A549 (cell line): ENCODE results near the gene PSMB9. TPM values are rescaled to one million over a fixed set of nuclear protein-coding genes. Genes with fewer than 3 reads are reported as not detected.

Experiments used
- ATAC-seq, 2 experiments: fragments of 200-7000 bp in 1 of 2; fragments of >200 bp in 1 of 2; cut with Nextera tagmentation in 1 of 2; cut with Tn5 transposase in 1 of 2; 3 replicates each; pipeline versions ENCODE4 v1.8.0 to v1.9.1; 2018 to 2020; ENCODE audit warnings: mild to moderate bottlenecking in 1 of 2, moderate library complexity in 1 of 2
- CTCF ChIA-PET: fragments of 300-600 bp; sonication (Branson Sonifier 250); formaldehyde crosslinking; extraction: SDS; loops from one replicate; lab custom pipeline; 2021; ENCODE audit warnings: antibody characterized with exemption, inconsistent platforms; lab: Yijun Ruan, JAX
- POLR2A ChIA-PET: fragments of 350-600 bp; formaldehyde crosslinking; extraction: SDS; loops from one replicate; lab custom pipeline; 2021; ENCODE audit warnings: antibody characterized with exemption, inconsistent platforms; lab: Yijun Ruan, JAX
- DNase-seq, 2 experiments: peaks; one replicate each; pipeline versions ENCODE4 v3.0.0 to v3.0.0-alpha.2; 2011 to 2016; ENCODE audit warnings: low read depth in 1 of 2, low spot score in 1 of 2
- FAIRE-seq: peaks from 2 replicates; lab custom pipeline; 2011; peaks lifted over from hg19 to GRCh38; lab: Jason Lieb, UNC
- H3K27ac ChIP-seq, 2 experiments: fragments of >200 bp; sonication (Bioruptor Twin); formaldehyde crosslinking; 3 replicates each; pipeline ENCODE4 v1.5.1; 2016 to 2017
- H3K4me1 ChIP-seq: fragments of >200 bp; sonication (Bioruptor Twin); formaldehyde crosslinking; 3 replicates; pipeline ENCODE4 v1.6.1; 2016
- H3K4me2 ChIP-seq: fragments of >200 bp; sonication (Bioruptor Twin); formaldehyde crosslinking; 3 replicates; pipeline ENCODE4 v1.6.1; 2016
- H3K4me3 ChIP-seq: fragments of >200 bp; sonication (Bioruptor Twin); formaldehyde crosslinking; 3 replicates; pipeline ENCODE4 v1.5.1; 2016
- H3K9me3 ChIP-seq: fragments of >200 bp; sonication (Bioruptor Twin); formaldehyde crosslinking; 3 replicates; pipeline ENCODE4 v1.6.1; 2016
- BCL3 ChIP-seq: fragments of >200 bp; sonication (Bioruptor Twin); formaldehyde crosslinking; IDR thresholded peaks from 3 replicates; pipeline ENCODE4 v1.6.1; 2016
- CEBPB ChIP-seq, 2 experiments: fragments of >200 bp in 1 of 2; sonication (Bioruptor Twin) in 1 of 2; formaldehyde crosslinking in 1 of 2; IDR thresholded peaks; 2 replicates each; pipeline ENCODE4 v1.6.1; 2012 to 2016
- CHD4 ChIP-seq: fragments of 200-600 bp; sonication (generic); IDR thresholded peaks from 2 replicates; pipeline ENCODE4 v1.6.1; 2016; ENCODE audit warnings: antibody characterized with exemption, mild to moderate bottlenecking, borderline replicate concordance
- EP300 ChIP-seq, 2 experiments: fragments of >200 bp; sonication (Bioruptor Twin); formaldehyde crosslinking; IDR thresholded peaks; 2 replicates in 1 of 2; 3 replicates in 1 of 2; pipeline ENCODE4 v1.6.1; 2016 to 2017
- FOSB ChIP-seq: fragments of 250-450 bp; sonication (Bioruptor Pico); IDR thresholded peaks from 2 replicates; pipeline ENCODE4 v1.5.0; 2020; ENCODE audit warnings: mild to moderate bottlenecking, moderate library complexity
- HEYL ChIP-seq: fragments of 250-450 bp; sonication (Bioruptor Pico); IDR thresholded peaks from 2 replicates; pipeline ENCODE4 v1.8.0; 2021; ENCODE audit warnings: mild to moderate bottlenecking, moderate library complexity
- HOXA7 ChIP-seq: fragments of 250-450 bp; sonication (Bioruptor Pico); IDR thresholded peaks from 2 replicates; pipeline ENCODE4 v1.5.0; 2020; ENCODE audit warnings: mild to moderate bottlenecking, moderate library complexity
- JUNB ChIP-seq: fragments of >200 bp; sonication (Bioruptor Twin); formaldehyde crosslinking; IDR thresholded peaks from 2 replicates; pipeline ENCODE4 v1.6.1; 2016
- NPAS2 ChIP-seq: fragments of 250-450 bp; sonication (Bioruptor Pico); IDR thresholded peaks from 2 replicates; pipeline ENCODE4 v1.8.0; 2022; ENCODE audit warnings: mild to moderate bottlenecking, moderate library complexity, borderline replicate concordance
- NR3C1 ChIP-seq: fragments of >200 bp; sonication (Bioruptor Twin); formaldehyde crosslinking; IDR thresholded peaks from 3 replicates; pipeline ENCODE4 v1.6.1; 2017
- POLR2A ChIP-seq: IDR thresholded peaks from 2 replicates; pipeline ENCODE4 v1.6.1; 2012; ENCODE audit warnings: mild to moderate bottlenecking, low read length
- POLR2AphosphoS2 ChIP-seq: conservative IDR thresholded peaks from 2 replicates; pipeline ENCODE4 v1.6.1; 2012; ENCODE audit warnings: low read length, improper control_type of control experiment, inconsistent platforms
- RAD21 ChIP-seq, 2 experiments: fragments of >200 bp in 1 of 2; sonication (Bioruptor Twin) in 1 of 2; formaldehyde crosslinking in 1 of 2; IDR thresholded peaks in 1 of 2; conservative IDR thresholded peaks in 1 of 2; 2 replicates in 1 of 2; 3 replicates in 1 of 2; pipeline ENCODE4 v1.6.1; 2012 to 2018; ENCODE audit warnings: inconsistent platforms in 1 of 2
- REST ChIP-seq: fragments of 200-600 bp; sonication (generic); IDR thresholded peaks from 2 replicates; pipeline ENCODE4 v1.6.1; 2016; ENCODE audit warnings: antibody characterized with exemption, mild to moderate bottlenecking, moderate library complexity
- RNF2 ChIP-seq: fragments of 200-600 bp; sonication (generic); IDR thresholded peaks from 2 replicates; pipeline ENCODE4 v1.6.1; 2016; ENCODE audit warnings: low read depth, mild to moderate bottlenecking, antibody characterized with exemption, moderate library complexity, borderline replicate concordance
- SREBF2 ChIP-seq: fragments of 450-650 bp; IDR thresholded peaks from 2 replicates; pipeline ENCODE4 v1.6.1; 2014; ENCODE audit warnings: mild to moderate bottlenecking, moderate library complexity
- ZC3H11A ChIP-seq: fragments of 450-650 bp; IDR thresholded peaks from 2 replicates; pipeline ENCODE4 v1.6.1; 2014; ENCODE audit warnings: antibody characterized with exemption, mild to moderate bottlenecking
- WGBS: methylation state at CpG from one replicate; pipeline ENCODE4 v1.1.6; 2017; ENCODE audit errors: missing lambda C conversion rate; 5-methylcytosine and 5-hydroxymethylcytosine counted together
- polyA plus RNA-seq, 4 experiments: library from polyadenylated mRNA; depleted of rRNA in 3 of 4; stranded (reverse); fragments of >200 nt; fragmentation: RNase III in 1 of 4; extraction: RNeasy Plus Mini Kit Qiagen cat#74134 plus additional on column Dnase treatment in 1 of 4; gene quantifications; 2 replicates in 3 of 4; 3 replicates in 1 of 4; pipeline ENCODE4 v1.2.3, GENCODE V29; 2011 to 2017
- TF ChIP-seq, protein P1 (sequence below): fragments of 250-450 bp; sonication (Bioruptor Pico); IDR thresholded peaks from 2 replicates; pipeline ENCODE4 v1.5.0; 2021; ENCODE audit warnings: mild to moderate bottlenecking, moderate library complexity, borderline replicate concordance
- TF ChIP-seq, protein P2 (sequence below): fragments of >200 bp; sonication (Bioruptor Twin); formaldehyde crosslinking; IDR thresholded peaks from 2 replicates; pipeline ENCODE4 v1.6.1; 2016

The PSMB9 gene
- polyA plus RNA-seq, 2 of the 4 experiments (the other 2 are of a cell fraction): 9.2 to 12.5 TPM

DNA sequence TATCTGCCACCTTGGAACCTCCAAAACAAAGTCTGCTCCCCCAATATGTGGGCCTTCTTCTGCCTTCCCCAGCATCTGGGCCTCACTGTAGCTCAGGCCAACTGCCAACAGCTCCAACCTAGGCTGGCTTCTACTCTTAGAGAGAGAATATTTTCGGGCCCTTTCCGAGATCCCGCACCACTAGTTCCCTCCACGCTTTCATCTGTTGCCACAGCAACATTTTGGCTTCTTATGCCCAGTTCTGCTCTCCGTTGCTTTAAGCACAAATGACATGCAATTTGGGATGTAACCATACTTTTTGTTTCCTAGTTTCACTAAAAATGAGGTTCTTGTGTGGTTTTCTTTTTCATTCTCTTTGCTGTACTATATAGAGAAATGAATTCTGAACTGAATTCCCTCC is 33.6 kb downstream of the PSMB9 start:
- TF ChIP-seq SREBF2: no peak
- CTCF ChIA-PET: interaction anchor here (1.1 to 1.7 kb wide), 2 partner anchors 46 to 97 kb away, joined by 3 to 7 read pairs; no protein-coding TSS in a partner anchor
- H3K4me2 ChIP-seq: no peak overlapping the region
- whole genome bisulfite sequencing: 91% methylated on average over 5 of the region's 5 CpGs
- no peak overlapping the region for H3K4me3 ChIP-seq
- ATAC-seq (no peak), FAIRE-seq (no peak), DNase-seq (no peak)
- no peaks in the 10 kb centered on the region for H3K9me3 ChIP-seq
- POLR2A ChIA-PET: no interaction called here
- peaks cover 16% of the 10 kb centered on the region for H3K4me1 ChIP-seq
- H3K27ac ChIP-seq: no peak overlapping the region

- Histone ChIP-seq H3K27ac (no peak overlapping the region), H3K4me1 (peaks cover 21% of the 10 kb centered on the region), H3K9me3 (no peaks in the 10 kb centered on the region), H3K4me3 (no peak overlapping the region), H3K4me2 (no peak overlapping the region)
- FAIRE-seq: no peak
- POLR2A ChIA-PET: no interaction called here
- 83% methylated on average over 2 of the region's 2 CpGs for WGBS
- no peak for DNase-seq
- CTCF ChIA-PET: interaction anchor here (1.0 to 2.3 kb wide), 4 partner anchors 45 to 96 kb away, joined by 3 to 7 read pairs (median 5); no protein-coding TSS in a partner anchor
- TF ChIP-seq CEBPB (IDR thresholded peaks at IDR 0.05) (no peak), CHD4 (no peak), HEYL (no peak), NPAS2 (no peak), POLR2A (no peak), HOXA7 (no peak), FOSB (CRISPR knock-in tag) (no peak), RAD21 (conservative IDR thresholded peaks at IDR 0.05 in 1 of 2, IDR thresholded peaks at IDR 0.05 in 1 of 2) (no peak), REST (no peak), JUNB (no peak), RNF2 (no peak), EP300 (IDR thresholded peaks at IDR 0.05) (no peak)
- no peak for ATAC-seq
Measured at GRCh38 chr6:32888576-32888975, 34.6 kb downstream of the PSMB9 start.

- WGBS: 38% methylated on average over 1 of the region's 1 CpG
- FAIRE-seq: no peak
Measured at GRCh38 chr6:32889533-32889932, 35.5 kb downstream of the PSMB9 start.

More at GRCh38 chr6:32889533-32889932, 35.5 kb downstream of the PSMB9 start:
- TF ChIP-seq NR3C1 (no peak), POLR2AphosphoS2 (no peak), ZC3H11A (no peak), BCL3 (no peak), CHD4 (no peak), REST (no peak)
- TF ChIP-seq, protein P1, sequence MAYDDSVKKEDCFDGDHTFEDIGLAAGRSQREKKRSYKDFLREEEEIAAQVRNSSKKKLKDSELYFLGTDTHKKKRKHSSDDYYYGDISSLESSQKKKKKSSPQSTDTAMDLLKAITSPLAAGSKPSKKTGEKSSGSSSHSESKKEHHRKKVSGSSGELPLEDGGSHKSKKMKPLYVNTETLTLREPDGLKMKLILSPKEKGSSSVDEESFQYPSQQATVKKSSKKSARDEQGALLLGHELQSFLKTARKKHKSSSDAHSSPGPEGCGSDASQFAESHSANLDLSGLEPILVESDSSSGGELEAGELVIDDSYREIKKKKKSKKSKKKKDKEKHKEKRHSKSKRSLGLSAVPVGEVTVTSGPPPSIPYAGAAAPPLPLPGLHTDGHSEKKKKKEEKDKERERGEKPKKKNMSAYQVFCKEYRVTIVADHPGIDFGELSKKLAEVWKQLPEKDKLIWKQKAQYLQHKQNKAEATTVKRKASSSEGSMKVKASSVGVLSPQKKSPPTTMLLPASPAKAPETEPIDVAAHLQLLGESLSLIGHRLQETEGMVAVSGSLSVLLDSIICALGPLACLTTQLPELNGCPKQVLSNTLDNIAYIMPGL (CRISPR knock-in tag): no peak
- TF ChIP-seq, protein P2, sequence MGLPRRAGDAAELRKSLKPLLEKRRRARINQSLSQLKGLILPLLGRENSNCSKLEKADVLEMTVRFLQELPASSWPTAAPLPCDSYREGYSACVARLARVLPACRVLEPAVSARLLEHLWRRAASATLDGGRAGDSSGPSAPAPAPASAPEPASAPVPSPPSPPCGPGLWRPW: no peak
- Histone ChIP-seq H3K9me3 (no peaks in the 10 kb centered on the region), H3K4me2 (no peak overlapping the region), H3K27ac (no peak overlapping the region), H3K4me1 (peaks cover 23% of the 10 kb centered on the region), H3K4me3 (no peak overlapping the region)
- POLR2A ChIA-PET: interaction anchor here (0.6 kb wide), 1 partner anchor 85 kb away, joined by 3 read pairs; no protein-coding TSS in a partner anchor
- ATAC-seq (no peak), DNase-seq (no peak)
- CTCF ChIA-PET: interaction anchor here (2.3 kb wide), 1 partner anchor 78 kb away, joined by 7 read pairs; no protein-coding TSS in a partner anchor
